ENCODE results near the gene GLIS1.

The GLIS1 gene

DNA sequence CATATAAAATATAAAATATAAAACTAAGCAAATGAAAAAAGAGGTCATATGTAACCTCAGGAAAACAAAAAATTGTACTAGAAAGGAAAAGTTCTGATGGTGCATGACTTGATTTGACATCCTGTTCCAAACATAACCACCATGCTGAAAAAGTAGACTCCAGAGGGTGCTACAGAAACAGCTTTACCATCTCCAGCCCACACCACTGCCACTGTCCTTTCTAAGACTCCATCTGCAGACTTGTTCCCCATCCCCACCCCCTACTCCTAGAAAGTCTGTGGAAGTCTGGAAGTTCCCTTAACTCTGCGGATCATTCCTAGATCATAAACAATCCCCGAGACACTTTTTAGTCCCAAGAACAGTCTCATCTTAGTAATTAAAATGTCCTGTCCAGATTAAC lies 20.5 kb downstream of the GLIS1 start:
- TF ChIP-seq POLR2A (IDR thresholded peaks at IDR 0.05; ENCODE audit: low read depth, low read length), result no peak
- no peak for FAIRE-seq
- DNase-seq (ENCODE audit: insufficient read length, low spot score), result no peak

DNA sequence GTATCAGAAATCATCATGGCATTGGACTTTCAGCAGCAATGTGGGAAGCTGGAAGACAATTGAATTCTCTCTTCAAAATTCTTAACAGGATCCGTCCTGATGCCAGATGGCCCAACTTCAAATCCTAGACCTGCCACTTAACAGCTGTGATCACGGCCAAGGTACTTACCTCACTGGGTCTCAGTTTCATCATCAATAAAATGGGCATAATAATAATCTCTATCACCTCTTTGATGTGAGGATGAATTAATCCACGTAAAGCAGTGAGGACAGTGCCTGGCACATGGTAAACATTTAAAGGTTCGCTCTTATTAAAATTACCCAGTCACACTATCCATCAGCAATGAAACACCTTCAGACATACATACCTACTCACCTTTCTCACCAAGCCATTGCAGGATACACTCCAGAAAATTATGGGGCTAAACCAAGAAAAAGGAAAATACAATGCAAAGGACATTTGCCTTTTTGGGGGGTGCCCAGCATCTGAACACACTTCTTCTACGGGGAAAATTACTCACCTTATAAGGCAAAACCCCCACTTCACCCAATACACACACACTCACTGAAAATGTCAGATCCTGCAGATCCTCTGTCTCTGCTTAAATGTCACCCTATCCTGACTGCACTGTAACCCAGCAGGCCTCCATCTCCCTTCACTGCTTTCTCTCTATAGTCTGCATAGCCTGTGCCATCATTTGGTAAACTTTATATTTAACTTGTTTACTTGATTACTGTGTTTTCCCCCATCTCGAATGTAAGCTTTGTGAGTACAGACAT lies 21.7 kb downstream of the GLIS1 start:
- DNase-seq (ENCODE audit: insufficient read length, low spot score) (no peak), FAIRE-seq (no peak)
- TF ChIP-seq POLR2A (IDR thresholded peaks at IDR 0.05; ENCODE audit: low read depth, low read length), result no peak

- DNase-seq (ENCODE audit: insufficient read length, low spot score) (no peak), FAIRE-seq (no peak)
- TF ChIP-seq POLR2A (IDR thresholded peaks at IDR 0.05; ENCODE audit: low read depth, low read length), result no peak
These were observed 22.8 kb downstream of the GLIS1 start for GRCh38 chr1:53716150-53716549.

DNA sequence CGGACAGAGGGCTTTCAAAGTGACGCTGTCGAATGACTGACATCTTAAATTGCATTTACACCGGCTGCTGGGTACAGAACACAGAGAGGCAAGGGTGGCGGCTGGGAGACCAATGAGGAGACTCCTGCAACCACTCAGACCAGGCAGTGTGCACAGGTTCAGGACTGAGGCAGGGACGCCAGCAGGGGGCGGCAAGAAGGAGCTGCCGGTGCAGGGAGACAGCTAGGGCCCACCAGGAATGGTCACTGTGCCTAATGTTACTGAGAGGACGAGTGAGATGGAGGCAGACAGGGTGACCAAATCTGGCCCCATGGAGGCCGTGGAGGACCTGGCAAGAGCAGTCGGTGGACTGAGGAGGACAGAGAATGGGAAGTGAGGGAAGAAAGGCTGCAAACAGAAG lies 23.5 kb downstream of the GLIS1 start:
- TF ChIP-seq POLR2A (IDR thresholded peaks at IDR 0.05; ENCODE audit: low read depth, low read length), result no peak
- FAIRE-seq, result no peak
- DNase-seq (ENCODE audit: insufficient read length, low spot score), result no peak

DNA sequence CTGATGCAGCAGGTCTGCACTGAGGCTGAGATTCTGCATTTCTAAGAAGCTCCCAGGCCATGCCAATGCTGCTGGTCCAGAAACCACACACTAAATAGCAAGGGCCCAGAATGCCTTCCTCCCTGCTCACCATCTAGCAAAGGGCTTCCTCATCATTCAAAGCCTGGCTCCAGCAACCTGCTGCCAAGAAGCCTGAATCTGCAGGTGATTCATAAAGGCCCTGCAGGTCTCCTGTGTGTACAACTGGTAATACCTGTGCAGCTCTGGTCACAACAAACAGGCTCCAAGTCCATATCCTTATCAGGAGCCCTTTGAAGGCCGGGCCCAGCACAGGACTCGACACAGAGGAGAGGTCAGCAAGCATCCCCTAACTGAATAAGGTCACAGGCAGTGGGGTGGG lies 26.7 kb downstream of the GLIS1 start:
- FAIRE-seq, result no peak
- TF ChIP-seq POLR2A (IDR thresholded peaks at IDR 0.05; ENCODE audit: low read depth, low read length), result no peak
- DNase-seq (ENCODE audit: insufficient read length, low spot score), result no peak

DNA sequence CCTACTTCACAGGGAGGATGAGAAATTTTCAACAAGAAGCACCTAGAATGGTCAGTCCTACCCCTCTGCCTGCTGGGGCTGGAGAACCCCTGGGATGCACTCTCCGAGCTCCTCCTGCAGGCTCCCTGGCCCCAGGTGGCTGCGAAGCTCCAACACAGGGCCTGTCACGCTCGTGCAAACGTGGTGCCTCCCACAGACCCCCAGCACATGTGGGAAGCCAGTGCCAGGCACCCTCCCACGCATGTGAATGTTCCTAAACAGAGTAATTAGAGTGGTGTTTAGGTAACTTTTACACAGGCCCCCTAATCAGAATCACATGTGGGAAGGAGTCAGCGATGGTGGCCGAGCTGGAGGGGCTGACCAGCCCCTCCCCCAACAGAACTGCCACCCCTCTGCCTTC lies 28.4 kb downstream of the GLIS1 start:
- no peak for TF ChIP-seq POLR2A (IDR thresholded peaks at IDR 0.05; ENCODE audit: low read depth, low read length)
- no peak for DNase-seq (ENCODE audit: insufficient read length, low spot score)
- no peak for FAIRE-seq

DNA sequence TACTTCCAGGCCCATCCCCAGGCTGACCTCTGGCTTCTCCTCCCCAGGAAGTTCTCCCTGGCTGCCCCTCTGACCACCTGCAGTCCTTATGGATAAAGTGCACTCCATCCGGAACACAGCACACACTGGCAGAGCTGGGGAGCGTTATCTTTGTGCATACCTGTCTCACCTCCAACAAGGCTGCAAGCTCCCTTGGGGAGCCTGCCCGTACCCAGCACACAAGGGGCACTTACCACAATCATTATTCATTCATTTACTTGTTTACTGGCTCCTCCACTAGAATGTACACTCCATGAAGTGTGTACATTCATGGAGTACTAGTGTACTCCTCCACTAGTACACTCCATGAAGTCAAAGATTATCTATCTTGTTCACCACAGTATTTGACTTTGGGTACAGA lies 30.3 kb downstream of the GLIS1 start:
- no peak for DNase-seq (ENCODE audit: insufficient read length, low spot score)
- no peak for FAIRE-seq
- no peak for TF ChIP-seq POLR2A (IDR thresholded peaks at IDR 0.05; ENCODE audit: low read depth, low read length)

DNA sequence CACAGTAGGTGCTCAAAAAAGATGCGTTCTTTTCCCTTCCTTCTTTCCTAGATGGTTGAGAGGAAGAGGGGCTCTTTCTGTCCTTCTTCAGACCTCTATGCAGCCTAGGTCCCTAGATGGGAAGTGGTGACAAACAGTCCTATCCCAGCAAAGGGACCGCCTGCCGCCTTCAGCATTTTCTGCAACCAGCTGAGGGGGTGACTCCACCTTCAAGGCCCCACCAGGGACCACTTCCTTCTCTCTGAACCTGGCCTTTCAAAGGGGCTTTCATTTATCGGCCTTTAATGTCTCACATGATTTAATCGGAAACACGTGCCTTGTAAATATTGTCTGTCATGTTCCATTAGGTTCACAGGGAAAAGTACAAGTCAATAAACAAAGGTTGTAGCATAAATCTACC lies 32.6 kb downstream of the GLIS1 start:
- no peak for DNase-seq (ENCODE audit: insufficient read length, low spot score)
- TF ChIP-seq POLR2A (IDR thresholded peaks at IDR 0.05; ENCODE audit: low read depth, low read length), result no peak
- no peak for FAIRE-seq

GRCh38 chr1:53705446-53706096 lies 33.4 kb downstream of the GLIS1 start:
- FAIRE-seq (no peak), DNase-seq (ENCODE audit: insufficient read length, low spot score) (no peak)
- no peak for TF ChIP-seq POLR2A (IDR thresholded peaks at IDR 0.05; ENCODE audit: low read depth, low read length)

- no peak for DNase-seq (ENCODE audit: insufficient read length, low spot score)
- no peak for FAIRE-seq
- TF ChIP-seq POLR2A (IDR thresholded peaks at IDR 0.05; ENCODE audit: low read depth, low read length), result no peak
These were observed 34.0 kb downstream of the GLIS1 start for GRCh38 chr1:53704804-53705445.

GRCh38 chr1:53704304-53704703 lies 34.7 kb downstream of the GLIS1 start:
- no peak for FAIRE-seq
- no peak for DNase-seq (ENCODE audit: insufficient read length, low spot score)
- TF ChIP-seq POLR2A (IDR thresholded peaks at IDR 0.05; ENCODE audit: low read depth, low read length), result no peak

DNA sequence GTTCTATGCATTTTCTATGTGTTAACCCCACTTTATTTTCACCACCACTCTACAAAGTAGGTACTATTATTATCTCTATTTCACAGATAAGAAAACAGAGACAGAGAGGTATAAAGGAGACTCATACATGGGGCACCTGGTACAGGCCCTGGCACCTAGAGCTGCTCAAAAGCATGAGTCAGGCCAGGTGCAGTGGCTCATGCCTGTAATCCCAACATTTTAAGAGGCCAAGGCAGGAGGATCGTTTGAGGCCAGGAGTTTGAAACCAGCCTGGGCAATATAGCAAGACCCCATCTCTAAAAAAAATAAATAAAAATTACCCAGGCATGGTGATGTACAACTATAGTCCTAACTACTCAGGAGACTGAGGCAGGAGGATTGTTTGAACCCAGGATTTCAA lies 35.8 kb downstream of the GLIS1 start:
- FAIRE-seq (no peak), DNase-seq (ENCODE audit: insufficient read length, low spot score) (no peak)
- TF ChIP-seq POLR2A (IDR thresholded peaks at IDR 0.05; ENCODE audit: low read depth, low read length), result no peak

DNA sequence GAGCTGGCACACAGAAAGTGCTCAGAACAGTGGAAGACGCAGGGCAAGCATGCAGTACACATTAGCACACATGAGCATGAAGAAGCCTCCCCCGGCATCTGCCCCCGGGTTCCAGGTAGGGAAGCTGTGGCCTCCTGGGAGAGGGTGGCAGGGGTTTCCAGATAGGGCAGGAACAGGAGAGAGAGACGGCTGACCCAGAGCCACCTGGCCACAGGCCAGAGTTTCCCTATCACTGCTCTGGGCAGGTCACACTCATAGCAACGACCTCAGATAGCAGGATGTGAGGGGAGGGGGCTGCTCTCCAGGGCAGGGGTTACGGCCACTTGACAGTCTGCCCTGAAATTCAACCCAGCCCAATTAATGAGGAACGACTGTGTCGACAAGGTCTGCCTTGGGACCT lies 36.6 kb downstream of the GLIS1 start:
- FAIRE-seq (no peak), DNase-seq (ENCODE audit: insufficient read length, low spot score) (no peak)
- TF ChIP-seq POLR2A (IDR thresholded peaks at IDR 0.05; ENCODE audit: low read depth, low read length), result no peak

DNA sequence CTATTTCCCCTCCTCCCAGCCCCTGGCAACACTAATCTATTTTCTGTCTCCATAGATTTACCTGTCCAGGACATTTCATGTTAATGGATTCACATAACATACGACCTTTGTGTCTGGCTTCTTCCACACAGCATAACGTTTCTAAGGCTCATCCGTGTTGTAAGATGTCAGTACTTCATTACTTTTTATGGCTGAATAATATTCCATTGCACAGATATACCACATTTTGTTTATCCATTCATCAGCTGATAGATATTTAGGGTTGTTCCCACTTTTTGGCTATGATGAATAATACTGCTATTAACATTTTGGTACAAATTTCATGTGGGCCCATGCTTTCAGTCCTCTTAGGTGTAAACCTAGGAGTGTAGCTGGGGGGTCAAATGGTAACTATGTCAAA lies 38.2 kb downstream of the GLIS1 start:
- TF ChIP-seq POLR2A (IDR thresholded peaks at IDR 0.05; ENCODE audit: low read depth, low read length), result no peak
- FAIRE-seq (no peak), DNase-seq (ENCODE audit: insufficient read length, low spot score) (no peak)

DNA sequence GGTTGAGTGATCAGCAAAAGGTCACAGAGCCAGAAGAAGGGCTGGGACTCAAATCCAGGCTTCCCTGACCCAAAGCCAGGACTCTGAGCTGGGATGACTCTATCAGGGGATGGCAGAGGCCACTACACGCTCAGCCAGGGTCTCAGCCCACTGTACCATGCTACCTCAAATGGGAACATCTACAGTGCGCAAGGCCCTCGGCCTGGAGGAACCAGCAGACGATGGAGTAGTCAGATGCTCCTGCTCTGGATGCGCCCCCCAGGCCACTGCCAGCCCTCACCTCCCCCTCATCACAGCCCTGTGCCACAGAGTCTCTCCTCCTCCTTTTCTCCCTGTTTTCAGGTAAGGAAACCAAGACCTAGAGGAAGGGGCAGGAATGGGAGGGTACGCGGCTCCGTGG lies 39.0 kb downstream of the GLIS1 start:
- DNase-seq (ENCODE audit: insufficient read length, low spot score) (no peak), FAIRE-seq (no peak)
- TF ChIP-seq POLR2A (IDR thresholded peaks at IDR 0.05; ENCODE audit: low read depth, low read length), result no peak

Data from H54 (cell line).